HepG2 (cell line): ENCODE data around the gene CEP120. TPM values are rescaled to one million over a fixed set of nuclear protein-coding genes. Genes with fewer than 3 reads are reported as not detected.

Source experiments
- CREB1 ChIP-seq, 2 experiments: fragments of 450-650 bp in 1 of 2; IDR thresholded peaks; 2 replicates each; pipeline ENCODE4 v1.6.1; 2016 to 2017; ENCODE audit warnings: control low read depth in 1 of 2, mild to moderate bottlenecking in 1 of 2, missing compliant biosample characterization in 1 of 2, missing genetic modification characterization in 1 of 2
- DR1 ChIP-seq: sonication (generic); formaldehyde crosslinking; IDR thresholded peaks from 2 replicates; pipeline ENCODE4 v1.8.0; 2021; ENCODE audit warnings: mild to moderate bottlenecking, missing genetic modification reagents, inconsistent platforms
- GATA4 ChIP-seq: sonication (generic); IDR thresholded peaks from 2 replicates; pipeline ENCODE4 v1.6.1; 2016; ENCODE audit warnings: antibody characterized with exemption, low read depth, borderline replicate concordance
- ISL2 ChIP-seq: sonication (generic); formaldehyde crosslinking; IDR thresholded peaks from 2 replicates; pipeline ENCODE4 v1.5.0; 2020; ENCODE audit warnings: missing genetic modification reagents
- KAT2B ChIP-seq: fragments of 150-350 bp; IDR thresholded peaks from 2 replicates; pipeline ENCODE4 v1.6.1; 2014; ENCODE audit warnings: low read depth, low read length, borderline replicate concordance
- PRMT3 ChIP-seq: sonication (generic); formaldehyde crosslinking; IDR thresholded peaks from 2 replicates; pipeline ENCODE4 v1.8.1; 2022; ENCODE audit warnings: low read depth, mild to moderate bottlenecking, moderate library complexity, missing genetic modification reagents, borderline replicate concordance
- ZBTB34 ChIP-seq: sonication (generic); formaldehyde crosslinking; IDR thresholded peaks from 2 replicates; pipeline ENCODE4 v1.8.0; 2022; ENCODE audit warnings: mild to moderate bottlenecking, missing genetic modification reagents
- ZNF234 ChIP-seq: sonication (generic); formaldehyde crosslinking; conservative IDR thresholded peaks from 2 replicates; pipeline ENCODE4 v1.5.1; 2020; ENCODE audit warnings: mild to moderate bottlenecking, missing genetic modification reagents
- ZNF260 ChIP-seq: sonication (generic); formaldehyde crosslinking; IDR thresholded peaks from 2 replicates; pipeline ENCODE4 v1.4.0; 2020; ENCODE audit warnings: missing genetic modification reagents, low read depth, mild to moderate bottlenecking, borderline replicate concordance
- ZNF407 ChIP-seq: sonication (generic); formaldehyde crosslinking; IDR thresholded peaks from one replicate; pipeline ENCODE4 v1.5.1; 2020; ENCODE audit warnings: mild to moderate bottlenecking, missing genetic modification reagents; ENCODE audit errors: not compliant biosample characterization
- ZNF431 ChIP-seq: sonication (generic); formaldehyde crosslinking; IDR thresholded peaks from 2 replicates; pipeline ENCODE4 v1.9.0; 2022; ENCODE audit warnings: missing genetic modification reagents, low read depth, mild to moderate bottlenecking, borderline replicate concordance
- ZXDC ChIP-seq: sonication (generic); formaldehyde crosslinking; IDR thresholded peaks from 2 replicates; pipeline ENCODE4 v1.5.0; 2020; ENCODE audit warnings: mild to moderate bottlenecking, missing genetic modification reagents
- polyA plus RNA-seq, 8 experiments: library from polyadenylated mRNA; depleted of rRNA in 3 of 8; stranded (reverse) in 7 of 8; unstranded in 1 of 8; fragments of >200 nt; fragmentation: Illumina TruSeq in 4 of 8; extraction: Trizol in 4 of 8; gene quantifications; 2 replicates each; pipeline versions ENCODE4 v1.2.1 to v1.2.3, GENCODE V29; 2011 to 2016; ENCODE audit warnings: low read depth in 4 of 8, missing spikeins in 1 of 8, mixed read lengths in 1 of 8; ENCODE audit not compliant: insufficient read depth in 1 of 8
- total RNA-seq, 5 experiments: library from RNA; depleted of rRNA; stranded (reverse); fragments of >200 nt; fragmentation: Illumina TruSeq; extraction: Trizol; gene quantifications; 2 replicates each; pipeline ENCODE4 v1.2.3, GENCODE V29; 2016; ENCODE audit warnings: low read depth in 1 of 5

The CEP120 gene
- total and polyA plus RNA-seq, 2 of the 13 experiments (the other 11 are each of a cell fraction or from before 2014, with no cell fraction given) = 8.0 to 14.7 TPM

- no peak for TF ChIP-seq ZNF407 (CRISPR knock-in tag)
- no peak for TF ChIP-seq ZNF431
- TF ChIP-seq ISL2 (CRISPR knock-in tag) = no peak
- TF ChIP-seq ZNF234 (CRISPR knock-in tag) = no peak
- no peak for TF ChIP-seq CREB1 (IDR thresholded peaks at IDR 0.05)
- TF ChIP-seq CREB1 (CRISPR knock-in tag; IDR thresholded peaks at IDR 0.05) = no peak
- no peak for TF ChIP-seq ZNF260 (CRISPR knock-in tag)
- no peak for TF ChIP-seq PRMT3 (CRISPR knock-in tag)
- TF ChIP-seq DR1 (CRISPR knock-in tag) = no peak
- no peak for TF ChIP-seq ZBTB34 (CRISPR knock-in tag)
- no peak for TF ChIP-seq GATA4
- no peak for TF ChIP-seq KAT2B
- no peak for TF ChIP-seq ZXDC
- TF ChIP-seq, all 625 proteins: peak for 0
Observed at GRCh38 chr5:123456242-123456641, 33.0 kb upstream of the CEP120 start (continued).
